IPS DF 4.7 (cell line): ENCODE measurements around the gene RAB44.
"Not testable (repeated sequence)": the region's sequence is repeated elsewhere in the genome, so short reads cannot be mapped to it uniquely, and the experiment has no call there.

ENCODE experiments used
- DNase-seq: peaks from one replicate; pipeline ENCODE4 v3.0.0-alpha.2; 2013; ENCODE audit warnings: low spot score; ENCODE audit errors: extremely low read depth

RAB44 gene

GRCh38 chr6:36706339-36706738, 8.7 kb downstream of the RAB44 start:
- no peak for DNase-seq

DNA sequence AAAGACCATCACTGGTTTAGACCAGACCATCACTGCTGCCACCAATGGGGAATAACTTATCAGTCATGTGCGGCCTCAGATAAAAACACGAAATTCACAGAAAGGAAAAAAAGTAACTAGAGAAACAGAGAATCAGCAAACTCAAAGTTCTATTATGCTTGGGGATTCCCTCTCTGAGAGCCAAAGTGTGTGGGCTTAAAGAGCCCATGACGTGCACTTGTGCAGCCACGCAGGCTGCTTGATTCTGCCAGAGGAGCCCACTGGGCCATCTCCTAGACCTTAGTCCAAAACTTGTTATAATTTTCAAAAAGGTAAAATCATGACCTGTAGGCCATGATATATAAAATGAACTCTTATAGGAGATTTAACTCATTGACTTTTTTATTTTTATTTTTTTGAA, 15.2 kb downstream of the RAB44 start:
- DNase-seq = no peak

DNA sequence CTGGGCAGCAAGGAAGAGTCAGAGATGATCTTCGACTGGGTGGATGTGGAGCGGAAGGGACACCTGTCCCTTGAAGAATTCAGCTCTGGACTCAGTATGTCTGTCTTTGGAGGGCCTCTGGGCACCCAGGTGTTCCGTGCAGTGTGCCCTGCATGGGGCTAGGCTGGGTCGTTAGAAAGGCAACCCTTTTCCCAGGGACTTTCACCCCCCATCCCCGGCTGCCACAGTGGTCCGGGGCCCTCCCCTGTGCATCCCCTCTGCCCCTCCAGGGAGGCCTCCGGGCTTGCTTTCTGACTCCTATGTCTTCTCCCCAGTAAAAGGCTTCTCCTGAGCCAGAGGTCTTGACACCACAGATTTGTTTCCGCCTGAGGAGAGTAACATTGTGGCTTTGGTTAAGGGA, 16.2 kb downstream of the RAB44 start:
- no peak for DNase-seq

DNA sequence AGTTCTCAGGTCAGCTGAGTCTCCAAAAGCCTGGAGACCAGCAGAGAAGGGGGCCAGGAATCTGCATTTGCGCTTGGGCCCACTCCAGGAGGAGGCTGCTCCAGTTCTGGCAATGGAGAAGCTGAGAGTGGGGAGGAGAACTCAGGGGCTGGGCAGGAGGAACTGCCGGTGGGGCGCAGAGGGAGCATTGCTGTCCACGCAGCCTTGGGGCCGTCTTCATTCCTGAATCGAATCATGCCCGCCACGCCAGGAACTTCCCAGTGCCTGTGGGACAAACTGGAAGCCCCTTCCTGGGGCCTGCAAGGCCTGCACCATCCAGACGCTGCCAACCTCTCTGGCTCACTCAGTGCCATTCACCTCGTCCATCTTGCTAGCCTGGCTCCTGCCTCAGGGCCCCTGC, 16.9 kb downstream of the RAB44 start:
- DNase-seq = no peak

- DNase-seq = no peak
Measured at GRCh38 chr6:36715469-36715868, 17.8 kb downstream of the RAB44 start.

- no peak for DNase-seq
Measured at GRCh38 chr6:36716476-36717093, 19.0 kb downstream of the RAB44 start.

DNA sequence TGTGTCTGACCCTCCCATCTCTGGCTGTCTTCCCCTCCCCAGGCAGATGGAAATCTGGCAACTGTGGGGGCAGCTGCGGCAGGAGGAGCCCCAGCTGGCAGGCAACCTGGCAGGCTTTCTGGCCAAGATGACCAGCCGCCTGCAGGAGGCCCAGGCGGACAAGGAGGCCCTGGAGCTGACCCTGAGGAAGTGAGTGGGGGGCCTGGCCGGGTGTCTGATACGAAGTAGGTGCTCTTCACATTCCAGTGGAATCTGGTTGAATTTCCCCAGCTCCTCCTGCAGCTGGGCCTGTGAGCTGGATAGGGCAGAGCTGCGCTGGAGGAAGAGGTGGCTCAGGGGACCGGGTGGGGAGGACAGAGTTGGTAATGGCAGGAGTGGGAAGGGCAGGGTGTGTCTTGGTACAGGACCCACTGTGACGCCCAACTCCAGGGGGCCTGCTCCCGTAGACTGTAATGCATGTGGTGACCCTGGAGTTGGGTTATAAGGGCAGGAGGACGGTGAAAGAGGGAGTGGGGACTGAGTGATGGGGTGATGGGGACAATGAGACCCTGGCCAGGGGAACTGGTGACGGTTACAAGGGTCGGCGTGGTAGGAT, 19.7 kb downstream of the RAB44 start:
- DNase-seq = no peak

DNA sequence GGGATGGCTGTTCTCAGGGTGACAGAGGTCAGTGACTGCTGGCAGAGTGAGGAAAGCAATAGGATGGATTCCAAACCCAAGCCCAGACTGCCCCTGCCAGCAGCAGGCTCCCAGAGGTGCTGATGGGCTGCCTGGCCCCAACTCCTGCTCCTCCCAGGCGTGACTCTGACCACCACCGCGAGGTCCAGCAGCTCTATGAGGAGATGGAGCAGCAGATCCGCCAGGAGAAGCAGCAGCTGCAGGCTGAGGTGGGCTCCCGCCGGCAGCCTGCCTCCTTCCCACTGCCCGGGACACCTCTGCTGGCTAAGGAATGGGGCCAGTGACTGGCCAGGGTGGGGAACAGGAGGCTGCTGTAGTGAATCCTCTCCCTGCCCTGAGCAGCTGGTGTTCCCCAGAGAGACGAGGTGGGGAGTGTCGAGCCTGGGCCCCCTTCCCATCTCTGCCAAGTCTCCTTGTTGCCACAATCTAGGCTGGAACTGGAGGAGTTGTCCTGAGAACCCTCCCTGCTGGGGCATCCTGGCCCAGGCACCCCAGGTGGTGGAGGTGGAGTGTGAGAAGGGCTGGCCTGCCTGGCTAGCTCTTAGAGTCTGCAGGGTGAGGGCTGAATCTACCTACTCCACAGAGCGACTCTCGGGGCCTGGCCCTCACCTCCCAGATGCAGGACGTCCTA, 20.4 kb downstream of the RAB44 start:
- no peak for DNase-seq

DNA sequence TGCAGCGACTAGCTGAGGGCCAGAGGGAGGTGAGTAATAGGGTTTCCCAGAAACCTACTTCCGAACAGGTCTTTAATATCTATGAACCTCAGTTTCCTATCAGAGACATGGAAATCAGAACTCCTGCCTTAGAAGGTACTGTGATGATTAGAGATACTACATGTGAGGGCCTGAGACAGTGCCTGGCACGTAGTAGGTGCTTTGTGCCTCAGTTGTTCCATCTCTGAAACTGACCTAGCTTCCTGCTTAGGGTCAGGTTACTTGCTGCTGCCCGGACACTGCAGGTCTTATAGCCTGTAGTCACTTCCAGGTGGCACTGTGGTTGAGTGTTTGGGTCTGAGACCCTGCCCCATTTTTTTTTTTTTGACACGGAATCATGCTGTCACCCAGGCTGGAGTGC, 20.9 kb downstream of the RAB44 start:
- DNase-seq = no peak

- DNase-seq = no peak
Measured at GRCh38 chr6:36719126-36719525, 21.5 kb downstream of the RAB44 start.

DNA sequence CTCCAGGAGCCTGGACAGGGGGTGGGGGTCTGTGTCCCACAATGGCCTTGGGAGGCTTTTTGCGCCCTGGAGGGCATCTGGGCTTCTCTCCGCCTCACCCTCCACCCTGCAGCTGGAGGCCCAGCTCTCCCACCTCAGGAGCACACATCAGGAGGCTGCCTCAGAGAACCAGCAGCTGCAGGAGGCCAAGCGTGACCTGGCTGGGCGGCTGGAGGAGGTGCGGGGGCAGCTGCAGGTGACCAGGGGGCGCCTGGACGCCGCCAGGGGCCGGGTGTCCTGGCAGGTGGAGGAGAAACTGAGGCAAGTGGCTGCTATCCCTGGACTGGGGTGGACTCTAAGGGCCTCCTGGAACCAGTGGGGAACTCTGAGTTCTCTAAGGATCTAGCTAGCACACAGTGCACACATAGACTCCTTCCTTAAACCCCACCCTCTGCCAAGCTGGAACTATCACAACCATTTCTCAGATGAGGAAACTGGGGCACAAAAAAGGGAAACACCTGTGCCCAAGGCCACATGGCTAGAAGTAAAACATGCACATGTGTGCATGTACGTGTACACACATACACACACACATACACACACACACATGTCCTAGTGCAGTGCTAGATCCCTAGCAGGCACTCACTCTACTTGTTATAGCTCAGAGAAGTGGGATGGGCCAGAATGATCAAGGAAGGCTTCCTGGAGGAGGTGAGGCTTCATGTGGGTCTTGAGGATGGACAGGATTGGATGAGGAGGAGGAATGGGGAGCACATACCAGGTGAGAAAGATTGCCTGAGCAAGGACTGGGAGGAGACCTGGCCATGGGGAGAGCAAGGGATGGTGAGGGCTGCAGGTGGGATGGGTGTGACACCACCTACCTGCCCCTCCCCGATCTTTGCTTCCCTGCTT, 22.9 kb downstream of the RAB44 start:
- no peak for DNase-seq

GRCh38 chr6:36721369-36722140, 23.9 kb downstream of the RAB44 start:
- no peak for DNase-seq

DNA sequence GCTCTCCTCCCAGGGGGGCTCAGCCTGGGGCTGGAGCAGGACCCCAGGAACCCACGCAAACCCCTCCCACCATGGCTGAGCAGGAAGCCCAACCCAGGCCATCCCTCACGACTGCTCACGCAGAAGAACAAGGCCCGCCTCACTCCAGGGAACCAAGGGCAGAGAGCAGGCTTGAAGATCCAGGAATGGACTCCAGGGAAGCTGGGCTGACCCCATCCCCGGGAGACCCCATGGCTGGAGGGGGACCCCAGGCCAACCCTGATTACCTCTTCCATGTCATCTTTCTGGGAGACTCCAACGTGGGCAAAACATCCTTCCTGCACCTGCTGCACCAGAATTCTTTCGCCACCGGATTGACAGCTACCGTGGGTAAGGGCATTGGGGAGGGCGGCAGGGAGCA, 24.7 kb downstream of the RAB44 start:
- no peak for DNase-seq

GRCh38 chr6:36722879-36723278, 25.3 kb downstream of the RAB44 start:
- no peak for DNase-seq

DNA sequence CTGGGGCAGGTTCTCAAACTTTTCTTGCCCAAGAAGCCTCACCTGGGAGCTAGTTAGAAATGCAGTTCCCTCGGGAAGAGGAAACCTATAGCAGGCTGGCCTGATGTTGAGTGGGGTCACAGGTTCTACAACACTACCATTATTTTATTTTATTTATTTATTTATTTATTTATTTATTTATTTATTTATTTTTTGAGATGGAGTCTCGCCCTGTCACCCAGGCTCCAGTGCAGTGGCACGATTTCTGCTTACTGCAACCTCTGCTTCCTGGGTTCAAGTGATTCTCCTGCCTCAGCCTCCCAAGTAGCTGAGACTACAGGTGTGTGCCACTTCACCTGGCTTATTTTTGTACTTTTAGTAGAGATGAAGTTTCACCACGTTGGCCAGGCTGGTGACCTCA, 26.4 kb downstream of the RAB44 start:
- DNase-seq = not testable (repeated sequence)

GRCh38 chr6:36724514-36725390, 27.1 kb downstream of the RAB44 start:
- peak; percentile 58 for DNase-seq

GRCh38 chr6:36725581-36725980, 28.0 kb downstream of the RAB44 start:
- DNase-seq = no peak

DNA sequence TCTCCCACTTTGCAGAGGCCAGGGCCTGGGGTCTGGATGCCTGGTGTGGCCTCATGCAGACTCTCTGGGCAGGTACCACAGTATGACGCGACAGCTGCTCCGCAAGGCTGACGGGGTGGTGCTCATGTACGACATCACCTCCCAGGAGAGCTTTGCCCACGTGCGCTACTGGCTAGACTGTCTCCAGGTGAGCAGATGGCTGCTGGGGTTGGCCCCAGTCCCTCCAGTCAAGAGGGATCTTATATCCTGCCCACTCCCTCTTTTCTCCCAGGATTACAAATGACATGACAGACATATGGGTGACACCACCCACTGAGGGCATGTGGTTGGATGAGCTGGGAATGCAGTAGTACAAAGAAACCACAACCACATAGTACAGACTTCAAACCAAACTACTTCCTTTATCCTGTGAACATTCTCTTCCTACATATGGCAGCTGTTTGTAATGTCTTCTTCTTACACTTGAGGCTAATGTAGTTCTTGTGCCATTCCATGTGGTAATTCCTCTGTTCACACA, 29.9 kb downstream of the RAB44 start:
- no peak for DNase-seq

DNA sequence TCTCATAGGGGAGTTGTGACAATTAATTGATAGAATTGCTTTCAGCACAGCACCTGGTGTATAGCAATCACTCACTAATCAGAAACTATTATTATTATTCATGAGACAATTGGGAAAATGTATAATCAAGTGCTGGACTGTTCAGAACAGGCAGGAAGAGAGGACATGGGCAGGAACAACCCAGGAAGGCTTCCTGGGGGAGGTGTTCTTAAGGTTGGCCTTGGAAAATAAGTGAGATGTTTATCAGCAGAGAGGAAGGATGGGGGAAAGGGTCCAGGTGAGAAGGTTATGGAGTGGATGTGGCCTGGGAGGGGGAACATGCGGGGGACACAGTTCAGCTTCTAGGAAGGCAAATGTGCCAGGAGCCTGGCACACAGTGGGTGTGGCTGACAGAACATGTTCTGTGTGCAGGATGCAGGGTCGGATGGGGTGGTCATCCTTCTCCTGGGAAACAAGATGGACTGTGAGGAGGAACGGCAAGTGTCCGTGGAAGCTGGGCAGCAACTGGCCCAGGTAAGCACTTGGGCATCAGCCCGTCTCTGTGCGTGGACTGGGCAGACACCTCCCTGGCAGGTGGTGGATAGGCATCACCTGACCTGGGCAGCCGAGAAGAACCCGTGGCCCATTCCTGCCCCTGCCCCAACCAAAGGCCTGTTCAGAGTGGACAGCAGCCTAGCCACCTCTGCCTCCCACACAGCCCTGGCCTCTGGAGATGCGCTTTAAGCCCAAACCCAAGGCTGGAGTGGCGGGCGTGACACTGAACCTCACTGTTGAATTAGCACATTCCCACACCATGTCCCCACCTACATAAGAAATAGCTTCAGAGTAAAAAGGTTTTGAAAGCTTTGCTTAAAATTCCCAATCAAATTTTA, 30.9 kb downstream of the RAB44 start:
- DNase-seq = no peak
